NCI-H187 (cell line): ENCODE measurements around the gene RPL15.

Source experiments
- DNase-seq, 2 experiments: peaks; one replicate each; lab custom pipeline; 2025; lab: John Stamatoyannopoulos, UW

Gene RPL15

GRCh38 chr3:23964537-23965235, 47.8 kb downstream of the RPL15 start:
- DNase-seq, result no peak

- DNase-seq, result no peak
Measured at GRCh38 chr3:23966328-23966727, 49.4 kb downstream of the RPL15 start.

GRCh38 chr3:23968463-23969184, 51.7 kb downstream of the RPL15 start:
- DNase-seq, result no peak

GRCh38 chr3:23969393-23969792, 52.5 kb downstream of the RPL15 start:
- DNase-seq, result no peak
